22Rv1 (cell line): ENCODE results near the gene HEATR3.

Source experiments
- H3K27ac ChIP-seq: fragments of 450-650 bp; 2 replicates; pipeline ENCODE4 v1.5.1; 2017
- CTCF ChIP-seq: fragments of 450-650 bp; IDR thresholded peaks from 2 replicates; pipeline ENCODE4 v1.5.1; 2017; ENCODE audit warnings: mild to moderate bottlenecking
- ZFX ChIP-seq: fragments of 450-650 bp; IDR thresholded peaks from 2 replicates; pipeline ENCODE4 v1.6.1; 2017; ENCODE audit warnings: antibody characterized with exemption, borderline replicate concordance

HEATR3 gene

GRCh38 chr16:50144211-50144610 lies 78.4 kb downstream of the HEATR3 start:
- no peak for TF ChIP-seq ZFX
- TF ChIP-seq CTCF: no peak
- no peak overlapping the region for H3K27ac ChIP-seq

GRCh38 chr16:50146479-50147435 lies 81.0 kb downstream of the HEATR3 start:
- TF ChIP-seq CTCF: no peak
- no peak for TF ChIP-seq ZFX
- no peak overlapping the region for H3K27ac ChIP-seq

- no peak overlapping the region for H3K27ac ChIP-seq
- TF ChIP-seq CTCF (no peak), ZFX (no peak)
These were observed 85.6 kb downstream of the HEATR3 start for GRCh38 chr16:50151322-50151721.

GRCh38 chr16:50151756-50152155 lies 86.0 kb downstream of the HEATR3 start:
- H3K27ac ChIP-seq: peak overlapping the region; percentile 88

GRCh38 chr16:50152351-50152806 lies 86.6 kb downstream of the HEATR3 start:
- TF ChIP-seq CTCF (no peak), ZFX (no peak)
- H3K27ac ChIP-seq: peak overlapping the region; percentile 88

More at GRCh38 chr16:50151756-50152155, 86.0 kb downstream of the HEATR3 start:
- TF ChIP-seq ZFX (no peak), CTCF (no peak)

- TF ChIP-seq ZFX (no peak), CTCF (no peak)
These were observed 87.2 kb downstream of the HEATR3 start, which contains the start of gene TENT4B for GRCh38 chr16:50152807-50153595. Gene TENT4B, plus strand, starts transcription at chr16:50153306. Its CDS starts 316 bp downstream, at chr16:50153622.

More at GRCh38 chr16:50152807-50153595, 87.2 kb downstream of the HEATR3 start, which contains the start of gene TENT4B:
- peak within 1 kb of the TSS; percentile 88 for H3K27ac ChIP-seq
